GM21423 (cell line): Measurements from ENCODE around the gene KAZN.

ENCODE experiments used
- ATAC-seq: cut with Tn5 transposase; IDR thresholded peaks from one replicate; pipeline ENCODE4 v1.9.1; 2021; ENCODE audit warnings: mild to moderate bottlenecking, moderate library complexity; ENCODE audit not compliant: unreplicated experiment

Gene KAZN

DNA sequence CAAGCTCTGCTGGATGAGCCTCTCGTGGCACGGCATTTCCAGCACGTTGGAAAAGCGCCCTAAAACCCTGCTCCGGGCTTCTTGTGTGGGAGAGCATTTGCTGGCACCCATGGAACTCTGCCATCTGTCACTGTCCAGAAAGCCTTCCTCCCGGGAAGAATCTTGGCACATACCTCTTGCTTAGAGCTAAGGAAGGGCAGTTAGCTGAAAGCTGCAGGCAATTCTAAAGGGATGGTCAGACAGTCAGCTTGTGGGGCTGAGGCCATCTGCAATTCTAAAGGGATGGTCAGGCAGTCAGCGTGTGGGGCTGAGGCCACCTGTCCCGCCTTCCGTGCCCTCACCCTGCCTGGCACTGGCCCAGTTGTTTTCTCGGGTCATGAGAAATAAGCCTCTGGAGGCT is 416.0 kb downstream of the KAZN start:
- ATAC-seq, result no peak

- no peak for ATAC-seq
These were observed 417.5 kb downstream of the KAZN start for GRCh38 chr1:15016001-15016400.

DNA sequence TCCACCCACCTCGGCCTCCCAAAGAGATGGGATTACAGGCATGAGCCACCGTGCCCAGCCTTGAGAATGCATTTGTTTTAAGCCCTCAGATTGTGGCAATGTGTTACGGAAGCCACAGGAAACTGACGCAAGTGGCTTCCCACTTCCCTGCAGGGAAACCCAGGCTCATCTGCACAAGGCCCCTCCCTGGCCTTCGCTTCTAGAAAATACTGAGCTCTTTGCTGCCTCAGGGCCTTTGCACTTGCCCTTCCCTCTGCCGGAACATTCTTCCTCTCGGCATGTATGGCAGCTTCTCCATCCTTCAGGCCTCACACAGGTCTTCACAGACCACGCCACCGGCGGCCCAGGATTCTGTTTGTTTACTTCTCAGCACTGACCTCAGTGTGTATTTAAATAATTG is 418.0 kb downstream of the KAZN start:
- ATAC-seq, result no peak

DNA sequence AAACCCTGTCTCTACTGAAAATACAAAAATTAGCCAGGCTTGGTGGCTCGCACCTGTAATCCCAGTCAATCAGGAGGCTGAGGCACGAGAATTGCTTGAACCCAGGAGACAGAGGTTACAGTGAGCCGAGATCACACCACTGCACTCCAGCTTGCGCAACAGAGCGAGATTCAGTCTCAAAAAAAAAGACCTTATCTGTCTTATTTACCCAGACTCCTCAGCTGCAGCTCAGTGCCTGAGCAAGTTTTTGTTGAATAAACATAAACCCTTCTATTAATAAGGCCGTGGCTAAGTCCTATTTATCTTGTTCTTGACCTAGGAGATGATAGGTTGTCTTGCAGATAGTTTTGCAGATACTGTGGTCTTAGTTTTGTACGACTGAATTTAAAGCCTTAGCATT is 418.6 kb downstream of the KAZN start:
- no peak for ATAC-seq

DNA sequence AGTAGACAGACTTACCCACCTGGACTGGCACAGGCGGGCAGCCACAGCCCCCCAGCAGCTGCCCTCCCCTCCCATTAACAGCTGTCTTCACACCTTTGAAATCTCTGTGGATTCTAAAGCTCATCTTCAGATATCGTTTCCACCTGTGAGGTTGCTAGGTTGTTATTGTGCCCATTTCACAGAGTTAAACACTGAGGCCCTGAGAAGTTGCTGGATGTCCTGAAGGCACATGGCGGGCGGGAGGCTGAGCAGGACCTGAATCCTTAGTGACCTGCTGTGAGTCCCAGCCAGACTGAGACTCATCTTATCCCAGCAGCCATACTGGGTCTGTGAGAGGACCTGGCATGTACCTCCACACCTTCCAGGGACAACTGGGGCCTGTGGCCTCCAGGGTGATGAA is 420.3 kb downstream of the KAZN start:
- no peak for ATAC-seq

DNA sequence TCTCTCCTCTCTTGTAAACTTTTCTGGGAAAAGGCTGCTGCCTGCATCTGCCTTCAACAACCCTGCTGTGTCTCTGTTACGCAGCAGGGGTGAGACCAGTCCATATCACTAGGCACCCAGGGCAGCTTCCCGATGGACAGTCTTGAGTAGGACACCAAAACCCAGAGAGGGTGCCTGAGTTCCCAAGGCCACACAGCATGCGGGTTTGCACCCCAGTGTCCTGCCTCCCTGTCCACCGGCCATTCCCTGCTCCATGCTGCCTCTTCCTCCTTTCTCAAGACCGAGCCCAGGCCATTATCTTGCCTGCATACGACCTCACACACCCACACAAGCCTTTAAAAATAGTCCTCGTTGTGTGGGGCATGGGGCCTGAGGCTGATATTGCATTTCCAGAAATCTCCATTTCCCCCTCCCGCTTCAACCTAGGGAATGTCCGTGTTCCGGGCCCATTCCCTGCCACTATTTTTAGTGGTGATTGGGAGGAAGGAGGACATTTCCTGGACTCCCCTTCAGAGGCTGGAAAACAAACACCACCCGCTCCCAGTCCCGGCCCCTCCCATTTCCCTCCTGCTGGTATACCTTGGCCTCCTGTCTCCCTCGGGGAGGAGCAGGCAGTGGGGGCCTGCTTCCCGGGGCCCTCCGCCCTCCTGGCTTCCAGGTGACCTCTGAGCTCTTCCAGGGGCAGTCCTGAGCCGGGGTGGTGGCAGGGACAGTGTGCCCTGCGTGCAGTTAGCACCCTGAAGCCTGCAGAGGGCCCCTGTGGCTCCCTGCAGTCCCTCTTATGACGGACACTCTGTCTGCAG is 422.7 kb downstream of the KAZN start:
- no peak for ATAC-seq

GRCh38 chr1:15022048-15022447 is 423.6 kb downstream of the KAZN start:
- no peak for ATAC-seq

GRCh38 chr1:15023205-15023604 is 424.7 kb downstream of the KAZN start:
- no peak for ATAC-seq

- ATAC-seq, result no peak
These were observed 425.5 kb downstream of the KAZN start for GRCh38 chr1:15023976-15024375.

DNA sequence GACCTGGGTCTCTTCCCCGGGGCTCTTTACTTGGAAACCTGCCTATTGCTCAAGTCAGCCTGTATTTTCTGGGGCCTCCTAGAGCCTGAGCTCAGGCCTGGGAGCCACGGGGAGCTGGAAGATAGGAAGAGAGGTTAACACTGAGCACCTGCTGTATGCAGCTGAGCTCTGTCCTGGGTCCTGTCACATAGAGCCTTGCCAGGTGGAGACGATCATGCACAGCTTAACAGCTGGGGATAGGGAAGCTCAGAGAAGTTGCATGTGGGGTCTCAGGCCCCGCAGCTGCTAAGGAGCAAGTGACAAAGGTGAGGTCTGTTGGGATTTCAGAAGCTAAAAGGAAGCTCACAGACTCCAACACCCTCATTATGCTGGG is 427.6 kb downstream of the KAZN start:
- no peak for ATAC-seq

GRCh38 chr1:15027515-15027986 is 429.1 kb downstream of the KAZN start:
- no peak for ATAC-seq

GRCh38 chr1:15028102-15028501 is 429.6 kb downstream of the KAZN start:
- no peak for ATAC-seq

DNA sequence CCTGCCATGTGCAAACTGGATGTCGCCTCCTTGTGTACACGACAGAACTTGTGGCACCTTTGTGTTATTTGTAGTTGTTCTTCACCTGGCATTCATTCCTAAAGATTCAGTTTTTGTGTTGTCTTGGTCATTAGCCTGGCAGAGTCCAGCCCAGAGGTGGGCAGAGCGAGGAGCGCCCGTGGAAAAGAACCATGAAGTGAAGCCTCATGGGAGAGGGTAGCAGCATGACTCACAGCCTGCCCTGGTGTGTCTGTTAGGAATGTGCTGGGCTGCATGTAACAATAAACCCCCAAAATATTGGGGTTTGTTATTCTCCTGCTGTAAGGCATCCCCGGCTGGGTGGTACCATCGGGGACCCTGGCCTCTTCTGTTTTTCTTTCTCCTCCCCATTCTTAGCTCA is 430.1 kb downstream of the KAZN start:
- no peak for ATAC-seq

DNA sequence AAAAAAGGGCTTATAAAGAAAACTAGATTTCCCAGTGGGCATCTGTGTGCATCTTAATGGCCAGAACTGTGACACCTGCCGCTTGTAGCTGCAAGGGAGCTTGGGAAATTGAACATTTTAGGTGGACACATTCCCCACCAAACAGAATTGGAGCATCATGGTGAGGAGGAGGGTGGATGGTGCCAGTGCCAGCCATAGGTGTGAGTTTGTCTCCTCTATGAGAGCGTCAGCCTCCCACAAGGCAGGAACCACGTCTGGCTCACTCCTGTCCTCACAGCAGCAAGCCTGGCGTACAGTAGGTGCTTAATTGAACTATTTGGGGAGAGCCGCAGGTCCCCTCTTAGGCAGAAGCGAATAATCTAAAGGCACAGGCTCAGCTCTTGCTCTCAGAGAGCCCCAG is 430.6 kb downstream of the KAZN start:
- ATAC-seq, result no peak

- ATAC-seq, result no peak
These were observed 431.3 kb downstream of the KAZN start for GRCh38 chr1:15029786-15030185.

- ATAC-seq, result no peak
These were observed 432.9 kb downstream of the KAZN start for GRCh38 chr1:15031251-15031933.

DNA sequence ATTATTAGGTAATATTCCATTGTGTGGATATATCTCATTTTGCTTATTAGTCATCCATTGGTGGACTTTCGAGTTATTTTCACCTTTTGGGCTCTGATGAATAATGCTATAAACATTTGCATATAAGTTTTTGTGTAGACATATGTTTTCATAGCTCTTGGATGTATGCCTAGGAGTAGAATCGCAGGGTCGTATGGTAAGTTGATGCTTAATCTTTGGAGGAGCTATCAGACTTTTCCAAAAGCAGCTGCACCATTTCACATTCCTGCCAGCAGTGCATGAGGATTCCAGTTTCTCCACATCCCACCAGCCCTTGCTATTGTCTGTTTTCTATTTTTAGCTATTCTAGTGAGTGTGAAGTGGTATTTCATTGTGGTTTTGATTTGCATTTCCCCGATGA is 434.8 kb downstream of the KAZN start:
- no peak for ATAC-seq

DNA sequence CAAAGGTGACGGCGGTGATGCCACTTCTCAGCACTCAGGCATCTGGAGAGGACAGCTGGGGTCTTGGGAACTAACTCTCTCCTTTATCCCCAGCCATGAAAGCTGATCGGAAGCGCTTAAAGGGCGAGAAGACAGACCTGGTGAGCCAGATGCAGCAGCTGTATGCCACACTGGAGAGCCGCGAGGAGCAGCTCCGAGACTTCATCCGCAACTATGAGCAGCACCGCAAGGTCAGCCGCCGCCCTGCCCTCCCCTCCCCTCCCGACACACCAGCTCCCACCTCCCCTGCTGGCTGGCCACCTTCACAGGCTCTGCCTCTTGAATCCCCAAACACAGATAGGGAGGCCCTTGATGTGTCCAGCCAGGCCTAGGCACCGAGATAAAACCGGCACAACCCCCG is 436.2 kb downstream of the KAZN start:
- ATAC-seq, result no peak

GRCh38 chr1:15035236-15035635 is 436.8 kb downstream of the KAZN start:
- ATAC-seq, result no peak

DNA sequence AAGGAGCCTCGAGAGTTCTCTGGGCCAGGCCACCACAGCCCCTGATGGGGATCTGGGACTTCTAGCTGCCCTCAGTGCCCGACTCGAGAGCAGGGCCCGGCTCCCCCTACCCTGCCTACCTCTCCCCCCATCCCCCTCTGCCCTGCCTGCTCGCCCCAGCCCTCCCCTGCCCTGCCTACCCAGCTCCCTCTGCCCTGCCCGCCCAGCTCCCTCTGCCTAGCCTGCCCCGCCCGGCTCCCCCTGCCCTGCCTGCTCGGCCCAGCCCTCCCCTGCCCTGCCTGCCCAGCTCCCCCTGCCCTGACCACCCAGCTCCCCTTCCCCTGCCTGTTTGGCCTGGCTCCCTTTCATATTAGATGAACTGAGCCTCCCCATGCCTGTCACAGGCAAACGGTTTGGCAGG is 437.6 kb downstream of the KAZN start:
- no peak for ATAC-seq

- no peak for ATAC-seq
These were observed 439.9 kb downstream of the KAZN start for GRCh38 chr1:15038232-15039016.
